Karpas-422 (cell line): ENCODE results near the gene STAT3. TPM values are rescaled to one million over a fixed set of nuclear protein-coding genes. Genes with fewer than 3 reads are reported as not detected.
"Not testable (repeated sequence)": the region's sequence is repeated elsewhere in the genome, so short reads cannot be mapped to it uniquely, and the experiment has no call there.

Experiments used
- DNase-seq: peaks from one replicate; pipeline ENCODE4 v3.0.0-alpha.2; 2015
- H2AFZ ChIP-seq: fragments of 200-600 bp; sonication (generic); 2 replicates; pipeline ENCODE4 v1.6.1; 2014; ENCODE audit warnings: antibody characterized with exemption, low read length, mixed read lengths
- H3K27ac ChIP-seq: fragments of 200-600 bp; sonication (generic); 2 replicates; pipeline ENCODE4 v1.5.1; 2014; ENCODE audit warnings: mild to moderate bottlenecking, low read length, moderate library complexity
- H3K27me3 ChIP-seq: fragments of 200-600 bp; sonication (generic); 2 replicates; pipeline ENCODE4 v1.6.1; 2014; ENCODE audit warnings: low read length, mixed read lengths
- H3K36me3 ChIP-seq: fragments of 200-600 bp; sonication (generic); 2 replicates; pipeline ENCODE4 v1.6.1; 2014; ENCODE audit warnings: low read length, mixed read lengths; ENCODE audit not compliant: insufficient read depth
- H3K4me1 ChIP-seq: fragments of 200-600 bp; sonication (generic); 2 replicates; pipeline ENCODE4 v1.6.1; 2014; ENCODE audit warnings: mild to moderate bottlenecking, low read length, mixed read lengths
- H3K4me2 ChIP-seq: fragments of 200-600 bp; sonication (generic); 2 replicates; pipeline ENCODE4 v1.6.1; 2014; ENCODE audit warnings: low read length, low read depth, mild to moderate bottlenecking; ENCODE audit not compliant: poor library complexity, severe bottlenecking
- H3K4me3 ChIP-seq: fragments of 200-600 bp; sonication (generic); 2 replicates; pipeline ENCODE4 v1.5.1; 2014; ENCODE audit warnings: mild to moderate bottlenecking, antibody characterized with exemption, low read length, mixed read lengths
- H3K79me2 ChIP-seq: fragments of 200-600 bp; sonication (generic); 2 replicates; pipeline ENCODE4 v1.6.1; 2014; ENCODE audit warnings: mild to moderate bottlenecking, low read length, mixed read lengths
- H3K9ac ChIP-seq: fragments of 200-600 bp; sonication (generic); 2 replicates; pipeline ENCODE4 v1.6.0; 2014; ENCODE audit warnings: low read length
- H3K9me2 ChIP-seq: fragments of 200-600 bp; sonication (generic), shearing (Covaris generic); replicated peaks from 2 replicates; pipeline ENCODE4 v1.6.0; 2014; ENCODE audit warnings: mild to moderate bottlenecking, low read length, moderate library complexity; ENCODE audit not compliant: insufficient read depth
- H3K9me3 ChIP-seq: fragments of 300-700, 200-600 bp; sonication (generic); 2 replicates; pipeline ENCODE4 v1.6.1; 2014; ENCODE audit warnings: low read length, mixed read lengths
- H4K20me1 ChIP-seq: fragments of 200-600 bp; sonication (generic); 2 replicates; pipeline ENCODE4 v1.6.1; 2014; ENCODE audit warnings: mild to moderate bottlenecking, antibody characterized with exemption, low read length, low read depth; ENCODE audit not compliant: insufficient read depth
- total RNA-seq: library from RNA; depleted of rRNA; stranded (reverse); fragments of >200 nt; shearing (Covaris generic); gene quantifications from 2 replicates; pipeline ENCODE4 v1.2.3, GENCODE V29; 2014; ENCODE audit warnings: low replicate concordance

Gene STAT3
- total RNA-seq, 1 experiment from 2014 or later = 16.3 TPM

DNA sequence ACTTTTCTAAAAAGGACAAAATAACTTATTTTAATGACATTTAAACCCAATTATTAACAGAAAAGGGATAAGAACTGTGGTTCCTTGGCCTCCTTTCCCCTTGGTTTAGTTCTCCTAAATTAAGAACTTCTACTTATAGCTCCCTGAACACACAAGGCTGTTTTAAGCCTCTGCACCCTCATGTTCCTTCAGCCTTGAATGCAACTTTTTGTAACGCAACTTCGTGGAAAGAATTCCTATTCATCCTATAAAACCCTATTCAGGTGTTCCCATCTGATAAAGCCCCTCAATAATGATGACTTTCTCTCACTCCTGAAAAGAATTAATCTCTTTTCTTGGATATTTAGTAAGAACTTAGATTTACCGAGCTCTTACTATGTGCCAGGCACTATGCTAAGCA, 6.3 kb downstream of the STAT3 start:
- Histone ChIP-seq H3K27ac (no peak overlapping the region), H3K9ac (no peak overlapping the region), H3K9me3 (no peaks in the 10 kb centered on the region), H3K27me3 (no peaks in the 10 kb centered on the region), H3K4me3 (no peak overlapping the region), H3K36me3 (no peaks in the 10 kb centered on the region), H3K79me2 (no peaks in the 10 kb centered on the region), H3K4me1 (peaks cover 28% of the 10 kb centered on the region), H4K20me1 (peaks cover 12% of the 10 kb centered on the region; the same call in 1 of the 2 replicates), H3K9me2 (no peaks in the 10 kb centered on the region), H3K4me2 (no peak overlapping the region), H2AFZ (no peak overlapping the region)
- DNase-seq = no peak

DNA sequence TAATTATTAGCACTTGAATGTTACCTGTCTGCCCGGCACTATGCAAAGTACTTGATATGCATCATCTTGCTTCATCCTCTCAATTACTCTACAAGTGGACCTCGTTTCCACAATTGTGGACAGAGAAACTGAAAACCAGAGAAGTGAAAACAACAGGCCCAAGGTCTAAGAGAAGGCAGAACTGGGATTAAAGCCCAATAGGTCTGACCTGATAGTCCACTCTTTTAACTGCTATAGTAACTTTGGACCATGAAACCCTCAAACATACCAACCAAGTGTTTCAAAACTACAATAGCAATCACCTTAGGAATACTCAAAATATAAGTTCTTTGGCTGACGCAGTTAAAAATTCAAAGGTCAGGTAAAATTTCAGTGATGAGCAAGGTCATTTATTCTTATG, 7.3 kb downstream of the STAT3 start:
- Histone ChIP-seq H3K4me2 (no peak overlapping the region), H3K27ac (no peak overlapping the region), H4K20me1 (peaks cover 12% of the 10 kb centered on the region; the same call in 1 of the 2 replicates), H3K27me3 (no peaks in the 10 kb centered on the region), H3K4me1 (peaks cover 32% of the 10 kb centered on the region), H3K4me3 (no peak overlapping the region), H3K9me2 (no peaks in the 10 kb centered on the region), H3K9me3 (no peaks in the 10 kb centered on the region), H3K9ac (no peak overlapping the region), H3K36me3 (no peaks in the 10 kb centered on the region), H2AFZ (no peak overlapping the region), H3K79me2 (no peaks in the 10 kb centered on the region)
- DNase-seq = no peak

- no peaks in the 10 kb centered on the region for H3K9me2 ChIP-seq
- H3K9me3 ChIP-seq = no peaks in the 10 kb centered on the region
- H3K79me2 ChIP-seq = no peaks in the 10 kb centered on the region
- 0 out of 2 replicates have a peak, but pooled peaks cover 12% of the 10 kb centered on the region for H4K20me1 ChIP-seq
- H2AFZ ChIP-seq = no peak overlapping the region
- H3K27ac ChIP-seq = no peak overlapping the region
- H3K9ac ChIP-seq = peak overlapping the region; percentile 47
- H3K36me3 ChIP-seq = no peaks in the 10 kb centered on the region
- H3K4me2 ChIP-seq = peak overlapping the region; percentile 72
- H3K27me3 ChIP-seq = no peaks in the 10 kb centered on the region
- peak overlapping the region; percentile 58 for H3K4me3 ChIP-seq
- H3K4me1 ChIP-seq = peaks cover 42% of the 10 kb centered on the region
- no peak for DNase-seq
These were observed 9.2 kb downstream of the STAT3 start for GRCh38 chr17:42378959-42379594.

GRCh38 chr17:42378359-42378958, 9.8 kb downstream of the STAT3 start:
- Histone ChIP-seq H3K9me3 (no peaks in the 10 kb centered on the region), H3K4me1 (peaks cover 44% of the 10 kb centered on the region), H2AFZ (no peak overlapping the region), H3K27me3 (no peaks in the 10 kb centered on the region), H4K20me1 (0 out of 2 replicates have a peak, but pooled peaks cover 12% of the 10 kb centered on the region), H3K27ac (no peak overlapping the region), H3K4me3 (peak overlapping the region; percentile 58), H3K9ac (peak overlapping the region; percentile 47; the same call in 1 of the 2 replicates), H3K36me3 (no peaks in the 10 kb centered on the region), H3K79me2 (no peaks in the 10 kb centered on the region), H3K9me2 (no peaks in the 10 kb centered on the region), H3K4me2 (peak overlapping the region; percentile 72)
- no peak for DNase-seq

DNA sequence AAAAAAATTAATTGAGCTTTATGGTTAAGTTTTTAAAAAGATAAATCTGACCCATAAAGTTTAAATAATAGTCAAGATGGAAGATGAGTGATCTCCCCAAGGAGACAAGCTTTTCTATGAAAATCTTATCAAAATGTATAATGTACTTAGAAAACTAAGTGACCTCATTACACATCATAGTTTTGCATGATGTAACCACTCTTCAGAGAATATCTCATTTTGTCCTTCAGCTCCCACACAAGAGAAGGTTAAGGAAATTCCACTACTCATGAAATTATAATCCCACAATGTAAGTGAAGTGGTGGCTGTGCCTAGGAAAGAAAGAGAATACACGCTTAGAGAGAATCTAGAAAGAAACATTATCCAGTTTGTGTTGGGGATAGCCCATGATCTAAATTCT, 14.3 kb downstream of the STAT3 start:
- Histone ChIP-seq H3K4me1 (peaks cover 30% of the 10 kb centered on the region), H4K20me1 (no peaks in the 10 kb centered on the region), H3K79me2 (no peaks in the 10 kb centered on the region), H3K4me2 (no peak overlapping the region), H3K27ac (no peak overlapping the region), H3K9me3 (peaks cover 7% of the 10 kb centered on the region), H3K4me3 (no peak overlapping the region), H2AFZ (no peak overlapping the region), H3K36me3 (0 out of 2 replicates have a peak, but pooled peaks cover 4% of the 10 kb centered on the region), H3K27me3 (no peaks in the 10 kb centered on the region), H3K9me2 (no peaks in the 10 kb centered on the region), H3K9ac (no peak overlapping the region)
- DNase-seq = no peak

DNA sequence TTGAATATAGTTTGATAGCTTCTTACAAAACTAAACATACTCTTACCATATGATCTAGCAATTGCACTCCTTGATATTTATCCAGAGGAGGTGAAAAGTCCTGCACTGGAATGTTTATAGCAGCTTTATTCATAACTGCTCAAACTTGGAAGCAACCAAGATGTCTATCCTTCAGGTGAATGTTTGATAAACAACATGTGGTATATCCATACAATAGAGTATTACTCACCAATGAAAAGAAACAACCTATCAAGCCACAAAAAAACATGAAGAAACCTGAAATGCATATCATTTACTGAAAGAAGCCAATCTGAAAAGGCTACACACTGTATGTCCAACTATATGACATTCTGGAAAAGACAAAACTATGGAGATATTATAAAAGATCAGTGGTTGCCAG, 16.1 kb downstream of the STAT3 start:
- Histone ChIP-seq H2AFZ (no peak overlapping the region), H3K4me1 (peaks cover 19% of the 10 kb centered on the region), H3K4me2 (no peak overlapping the region), H3K36me3 (0 out of 2 replicates have a peak, but pooled peaks cover 4% of the 10 kb centered on the region), H3K27ac (no peak overlapping the region), H3K27me3 (no peaks in the 10 kb centered on the region), H3K9me3 (peaks cover 7% of the 10 kb centered on the region), H3K79me2 (no peaks in the 10 kb centered on the region), H4K20me1 (0 out of 2 replicates have a peak, but pooled peaks cover 6% of the 10 kb centered on the region), H3K4me3 (no peak overlapping the region), H3K9me2 (no peaks in the 10 kb centered on the region), H3K9ac (no peak overlapping the region)
- DNase-seq = no peak

GRCh38 chr17:42368797-42369561, 19.3 kb downstream of the STAT3 start:
- DNase-seq, H3K4me2 ChIP-seq, H3K4me3 ChIP-seq, H3K9me2 ChIP-seq, H2AFZ ChIP-seq, H3K9ac ChIP-seq, H3K27me3 ChIP-seq, H3K9me3 ChIP-seq, H3K27ac ChIP-seq, H3K36me3 ChIP-seq, H3K4me1 ChIP-seq, H3K79me2 ChIP-seq: not testable (repeated sequence)
- peaks cover 14% of the 10 kb centered on the region; the same call in 1 of the 2 replicates for H4K20me1 ChIP-seq

DNA sequence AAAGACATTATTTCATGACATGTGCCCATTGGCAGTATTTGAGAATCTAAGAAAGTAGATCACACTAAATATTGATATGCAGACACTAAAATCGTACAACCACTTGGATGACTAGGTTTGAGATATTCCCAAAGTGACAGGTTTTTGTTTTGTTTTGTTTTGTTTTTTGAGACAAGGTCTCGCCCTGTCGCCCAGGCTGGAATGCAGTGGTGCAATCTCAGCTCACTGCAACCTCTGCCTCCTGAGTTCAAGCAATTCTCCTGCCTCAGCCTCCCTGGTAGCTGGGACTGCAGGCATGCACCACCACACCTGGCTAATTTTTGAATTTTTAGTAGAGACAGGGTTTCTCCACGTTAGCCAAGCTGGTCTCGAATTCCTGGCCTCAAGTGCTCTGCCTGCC, 19.9 kb downstream of the STAT3 start:
- H3K36me3 ChIP-seq, H2AFZ ChIP-seq, H3K27ac ChIP-seq, H3K4me3 ChIP-seq, H3K79me2 ChIP-seq, H3K4me1 ChIP-seq, H3K9me2 ChIP-seq, H3K9ac ChIP-seq, DNase-seq, H3K9me3 ChIP-seq, H3K27me3 ChIP-seq, H3K4me2 ChIP-seq: not testable (repeated sequence)
- H4K20me1 ChIP-seq = peaks cover 18% of the 10 kb centered on the region; the same call in 1 of the 2 replicates
